KMS-11 (cell line): ENCODE measurements around the gene CRY1.

ENCODE experiments used
- H2AFZ ChIP-seq: fragments of 200-600 bp; sonication (generic); 2 replicates; pipeline ENCODE4 v1.6.1; 2016; ENCODE audit warnings: antibody characterized with exemption, mixed run types, low read depth
- H3K27ac ChIP-seq: fragments of 200-600 bp; sonication (generic); 2 replicates; pipeline ENCODE4 v1.6.1; 2016; ENCODE audit warnings: mild to moderate bottlenecking, mixed run types
- H3K27me3 ChIP-seq: fragments of 200-600 bp; sonication (generic); 2 replicates; pipeline ENCODE4 v1.6.1; 2017; ENCODE audit warnings: mild to moderate bottlenecking, low read depth, mixed run types, moderate library complexity; ENCODE audit not compliant: insufficient read depth
- H3K36me3 ChIP-seq: fragments of 200-600 bp; sonication (generic); 2 replicates; pipeline ENCODE4 v1.6.1; 2017; ENCODE audit warnings: mild to moderate bottlenecking, mixed run types; ENCODE audit not compliant: insufficient read depth
- H3K4me1 ChIP-seq: fragments of 200-600 bp; sonication (generic); 2 replicates; pipeline ENCODE4 v1.6.1; 2016; ENCODE audit warnings: mild to moderate bottlenecking, low read depth, mixed run types; ENCODE audit not compliant: poor library complexity, severe bottlenecking
- H3K4me2 ChIP-seq: fragments of 200-600 bp; sonication (generic); 2 replicates; pipeline ENCODE4 v1.7.0; 2016; ENCODE audit warnings: mild to moderate bottlenecking, mixed run types
- H3K4me3 ChIP-seq: fragments of 200-600 bp; sonication (generic); IDR thresholded peaks from 2 replicates; pipeline ENCODE4 v1.6.1; 2017; ENCODE audit warnings: low read depth, low read length, mixed read lengths; ENCODE audit not compliant: insufficient read depth
- H3K79me2 ChIP-seq: fragments of 200-600 bp; sonication (generic); 2 replicates; pipeline ENCODE4 v1.6.1; 2016; ENCODE audit warnings: low read depth, mixed run types; ENCODE audit not compliant: insufficient read depth
- H3K9ac ChIP-seq: fragments of 200-600 bp; sonication (generic); 2 replicates; pipeline ENCODE4 v1.6.1; 2016; ENCODE audit warnings: mild to moderate bottlenecking, mixed run types
- H4K20me1 ChIP-seq: fragments of 200-600 bp; sonication (generic); 2 replicates; pipeline ENCODE4 v1.6.1; 2016; ENCODE audit warnings: mild to moderate bottlenecking, mixed run types; ENCODE audit not compliant: insufficient read depth
- TF ChIP-seq, protein P1 (sequence below): fragments of 200-600 bp; sonication (generic); conservative IDR thresholded peaks from 2 replicates; pipeline ENCODE4 v1.6.1; 2017; ENCODE audit warnings: low read depth, mild to moderate bottlenecking, antibody characterized with exemption, low read length, moderate library complexity, mixed read lengths

Gene CRY1

DNA sequence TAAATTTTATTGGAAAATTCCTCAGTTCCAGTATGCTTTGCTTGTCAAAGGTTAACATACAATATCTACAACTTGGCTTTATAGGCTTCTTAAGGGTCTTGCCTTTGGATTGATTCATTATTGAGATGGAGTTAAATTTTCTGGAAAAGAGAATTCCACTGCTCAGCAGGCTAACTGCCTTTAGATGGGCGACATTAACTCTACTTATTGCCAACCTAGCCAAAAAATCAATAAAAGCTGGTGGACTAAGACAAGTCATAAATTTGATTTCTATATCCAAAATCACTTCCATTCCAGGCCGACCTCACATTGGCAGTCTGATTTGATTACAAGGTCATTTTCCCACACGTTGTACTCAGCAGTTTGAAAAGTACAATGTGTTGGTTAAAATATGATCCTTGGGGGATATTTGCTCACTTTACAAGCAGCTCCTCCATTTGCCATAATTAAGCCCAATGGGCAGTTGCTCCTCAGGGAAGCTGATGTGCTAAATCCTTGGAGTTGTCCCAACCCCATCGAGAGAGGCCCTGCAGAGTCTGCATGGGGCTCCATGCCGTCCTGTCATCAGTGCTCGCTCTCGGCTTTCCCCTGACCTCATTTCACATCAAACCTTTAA lies 36.1 kb upstream of the CRY1 start:
- Histone ChIP-seq H3K79me2 (no peaks in the 10 kb centered on the region), H3K27ac (no peak overlapping the region), H3K9ac (no peak overlapping the region), H2AFZ (no peak overlapping the region), H3K4me1 (no peaks in the 10 kb centered on the region), H3K4me3 (no peak overlapping the region), H4K20me1 (no peaks in the 10 kb centered on the region), H3K27me3 (no peaks in the 10 kb centered on the region), H3K36me3 (no peaks in the 10 kb centered on the region), H3K4me2 (no peak overlapping the region)
- TF ChIP-seq, protein P1, sequence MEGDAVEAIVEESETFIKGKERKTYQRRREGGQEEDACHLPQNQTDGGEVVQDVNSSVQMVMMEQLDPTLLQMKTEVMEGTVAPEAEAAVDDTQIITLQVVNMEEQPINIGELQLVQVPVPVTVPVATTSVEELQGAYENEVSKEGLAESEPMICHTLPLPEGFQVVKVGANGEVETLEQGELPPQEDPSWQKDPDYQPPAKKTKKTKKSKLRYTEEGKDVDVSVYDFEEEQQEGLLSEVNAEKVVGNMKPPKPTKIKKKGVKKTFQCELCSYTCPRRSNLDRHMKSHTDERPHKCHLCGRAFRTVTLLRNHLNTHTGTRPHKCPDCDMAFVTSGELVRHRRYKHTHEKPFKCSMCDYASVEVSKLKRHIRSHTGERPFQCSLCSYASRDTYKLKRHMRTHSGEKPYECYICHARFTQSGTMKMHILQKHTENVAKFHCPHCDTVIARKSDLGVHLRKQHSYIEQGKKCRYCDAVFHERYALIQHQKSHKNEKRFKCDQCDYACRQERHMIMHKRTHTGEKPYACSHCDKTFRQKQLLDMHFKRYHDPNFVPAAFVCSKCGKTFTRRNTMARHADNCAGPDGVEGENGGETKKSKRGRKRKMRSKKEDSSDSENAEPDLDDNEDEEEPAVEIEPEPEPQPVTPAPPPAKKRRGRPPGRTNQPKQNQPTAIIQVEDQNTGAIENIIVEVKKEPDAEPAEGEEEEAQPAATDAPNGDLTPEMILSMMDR, result no peak

DNA sequence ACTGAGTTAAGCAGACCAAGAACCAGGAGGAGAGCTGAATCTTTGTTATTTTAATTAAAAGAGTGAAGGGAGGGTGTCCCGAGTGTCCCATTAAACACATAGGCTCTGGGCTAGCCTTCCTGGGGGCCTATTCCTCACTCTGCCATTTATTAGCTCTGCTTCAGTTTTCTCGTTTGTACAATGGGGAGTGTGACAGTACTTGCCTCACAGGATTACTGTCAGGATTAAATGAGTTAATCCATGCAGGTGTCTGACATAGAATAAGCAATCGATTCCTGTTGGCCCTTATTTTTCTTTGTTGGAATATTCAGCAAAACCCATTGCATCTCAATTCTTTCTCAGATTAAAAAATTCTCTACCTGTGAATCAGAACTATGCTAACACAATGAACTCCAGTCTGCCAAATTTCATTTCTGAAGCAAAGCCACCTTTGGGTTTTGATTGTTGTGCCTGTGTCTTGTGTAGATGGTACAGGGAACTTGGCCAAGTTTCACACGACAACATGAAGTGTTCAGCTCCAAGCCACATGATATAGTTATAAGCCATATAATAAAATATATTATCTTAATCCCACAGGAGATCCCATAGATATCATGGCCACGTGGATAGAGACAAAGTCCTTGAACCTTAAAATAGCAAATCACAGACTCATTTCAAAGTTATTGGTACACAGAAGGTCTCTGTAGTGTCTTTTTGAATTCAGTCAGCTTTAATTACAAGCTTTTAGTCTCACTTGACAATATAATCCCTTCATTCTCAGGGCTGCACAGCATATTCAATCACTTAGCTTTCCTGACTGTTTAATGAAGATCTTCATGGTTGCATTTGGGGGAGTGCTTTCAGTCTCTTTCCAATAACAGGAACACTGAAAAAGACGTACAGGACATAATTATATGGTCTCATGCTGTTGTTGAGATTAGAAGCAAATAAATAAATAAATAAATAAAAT lies 34.4 kb upstream of the CRY1 start:
- H3K27me3 ChIP-seq, result no peaks in the 10 kb centered on the region
- H4K20me1 ChIP-seq, result no peaks in the 10 kb centered on the region
- no peak overlapping the region for H3K9ac ChIP-seq
- H2AFZ ChIP-seq, result no peak overlapping the region
- no peak overlapping the region for H3K27ac ChIP-seq
- TF ChIP-seq, protein P1, result no peak
- H3K36me3 ChIP-seq, result no peaks in the 10 kb centered on the region
- no peaks in the 10 kb centered on the region for H3K79me2 ChIP-seq
- no peak overlapping the region for H3K4me2 ChIP-seq
- H3K4me1 ChIP-seq, result no peaks in the 10 kb centered on the region
- no peak overlapping the region for H3K4me3 ChIP-seq

DNA sequence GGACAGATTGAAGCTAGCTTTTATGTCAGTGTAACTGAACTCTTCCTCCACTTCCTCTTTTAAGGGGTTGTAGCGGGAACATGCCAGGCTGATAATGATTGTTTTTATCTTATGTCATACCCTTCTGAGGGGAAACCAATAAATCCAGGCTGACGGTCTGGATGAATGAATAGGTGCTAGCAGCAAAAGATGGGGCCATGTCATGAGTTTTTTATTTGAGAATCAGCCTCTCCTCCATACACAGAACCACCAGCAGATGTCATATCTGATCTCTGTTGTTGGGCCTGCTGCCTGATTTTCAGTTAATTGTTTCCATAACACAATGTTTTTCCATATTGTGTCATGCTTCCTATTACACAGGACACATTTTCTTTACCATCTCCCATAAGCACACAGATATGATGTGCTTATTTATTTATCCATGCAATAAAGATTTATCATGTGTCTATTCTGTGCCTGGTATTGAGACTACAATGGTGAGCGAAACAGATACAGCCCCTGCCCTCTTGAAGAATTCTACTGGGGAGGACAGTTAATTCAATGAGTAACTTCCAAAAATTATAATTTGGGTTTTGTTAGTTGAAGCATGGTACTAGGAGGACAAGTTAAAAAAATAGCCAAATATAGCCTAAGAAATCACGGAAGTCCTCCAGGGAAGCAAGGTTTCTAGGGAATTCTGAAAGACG lies 33.6 kb upstream of the CRY1 start:
- TF ChIP-seq, protein P1, result no peak
- H3K79me2 ChIP-seq, result no peaks in the 10 kb centered on the region
- no peak overlapping the region for H2AFZ ChIP-seq
- no peaks in the 10 kb centered on the region for H3K36me3 ChIP-seq
- no peak overlapping the region for H3K9ac ChIP-seq
- H4K20me1 ChIP-seq, result no peaks in the 10 kb centered on the region
- no peak overlapping the region for H3K4me3 ChIP-seq
- no peaks in the 10 kb centered on the region for H3K4me1 ChIP-seq
- no peak overlapping the region for H3K4me2 ChIP-seq
- no peak overlapping the region for H3K27ac ChIP-seq
- H3K27me3 ChIP-seq, result no peaks in the 10 kb centered on the region

DNA sequence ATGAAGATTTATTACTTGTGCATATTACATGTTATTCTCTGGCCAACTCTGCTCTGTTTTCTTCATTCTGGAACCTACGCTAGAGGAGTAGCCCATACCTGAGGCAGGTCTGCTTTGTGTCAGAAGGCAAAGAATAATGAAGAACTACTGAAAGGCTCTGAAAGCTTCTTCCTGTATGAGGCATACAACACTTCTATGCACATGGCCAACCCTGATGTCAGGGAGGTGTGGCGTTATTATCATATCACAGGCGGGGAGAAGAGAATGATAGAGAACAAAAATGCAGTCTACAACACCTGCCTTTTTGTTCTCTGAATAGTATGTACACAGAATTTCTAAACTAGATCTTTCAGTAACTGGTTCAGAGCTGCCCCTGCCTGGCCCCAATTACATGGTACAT lies 32.5 kb upstream of the CRY1 start:
- Histone ChIP-seq H3K4me1 (no peaks in the 10 kb centered on the region), H3K4me3 (no peak overlapping the region), H3K27me3 (no peaks in the 10 kb centered on the region), H4K20me1 (no peaks in the 10 kb centered on the region), H2AFZ (no peak overlapping the region), H3K4me2 (no peak overlapping the region), H3K9ac (no peak overlapping the region), H3K36me3 (no peaks in the 10 kb centered on the region), H3K79me2 (no peaks in the 10 kb centered on the region), H3K27ac (no peak overlapping the region)
- TF ChIP-seq, protein P1, result no peak
